ENCODE measurements around the gene KRTAP16-1.

KRTAP16-1 gene

GRCh38 chr17:41258406-41258805 is 50.7 kb downstream of the KRTAP16-1 start:
- FAIRE-seq (no peak), DNase-seq (ENCODE audit: insufficient read length, low spot score) (no peak)
- TF ChIP-seq CTCF (IDR thresholded peaks at IDR 0.05; ENCODE audit: insufficient read depth, missing control alignments) = no peak

Measured in D721Med (cell line).